Dermis microvascular lymphatic vessel endothelial cell (primary cell): ENCODE results near the gene KSR1. TPM values are rescaled to one million over a fixed set of nuclear protein-coding genes. Genes with fewer than 3 reads are reported as not detected.

ENCODE experiments used
- DNase-seq, 2 donors: peaks; one replicate each; pipeline versions ENCODE4 v3.0.0 to v3.0.0-alpha.2; 2010; ENCODE audit warnings: low read depth in 2 of 2
- total RNA-seq: library from RNA; depleted of rRNA; stranded (reverse); fragments of >200 nt; gene quantifications from 2 replicates; pipeline ENCODE4 v1.2.1, GENCODE V29; 2014

KSR1 gene
- total RNA-seq, 1 donor from 2014 or later, result 6.2 TPM

GRCh38 chr17:27533874-27534815 lies 77.9 kb downstream of the KSR1 start:
- DNase-seq, result peak in 1 of 2 donors; percentile 30

- no peak for DNase-seq
Observed at GRCh38 chr17:27535178-27535928, 79.1 kb downstream of the KSR1 start.

- DNase-seq, result peak in 1 of 2 donors; percentile 27
Observed at GRCh38 chr17:27535975-27536374, 79.7 kb downstream of the KSR1 start.

GRCh38 chr17:27536781-27537180 lies 80.5 kb downstream of the KSR1 start:
- DNase-seq, result no peak

GRCh38 chr17:27538156-27538955 lies 82.1 kb downstream of the KSR1 start:
- no peak for DNase-seq

GRCh38 chr17:27539152-27539551 lies 82.9 kb downstream of the KSR1 start:
- DNase-seq, result no peak

- no peak for DNase-seq
Observed at GRCh38 chr17:27539794-27540317, 83.6 kb downstream of the KSR1 start.

GRCh38 chr17:27540318-27541101 lies 84.3 kb downstream of the KSR1 start:
- no peak for DNase-seq

GRCh38 chr17:27541301-27542023 lies 85.2 kb downstream of the KSR1 start:
- no peak for DNase-seq

- DNase-seq, result no peak
Observed at GRCh38 chr17:27542841-27543463, 86.7 kb downstream of the KSR1 start.

- DNase-seq, result no peak
Observed at GRCh38 chr17:27543464-27543856, 87.2 kb downstream of the KSR1 start.

GRCh38 chr17:27543958-27544349 lies 87.7 kb downstream of the KSR1 start:
- no peak for DNase-seq

- DNase-seq, result no peak
Observed at GRCh38 chr17:27544350-27545131, 88.3 kb downstream of the KSR1 start.

GRCh38 chr17:27545562-27546229 lies 89.4 kb downstream of the KSR1 start:
- DNase-seq, result no peak

- DNase-seq, result no peak
Observed at GRCh38 chr17:27546624-27547300, 90.5 kb downstream of the KSR1 start.

- DNase-seq, result no peak
Observed at GRCh38 chr17:27547301-27547683, 91.0 kb downstream of the KSR1 start.

GRCh38 chr17:27548369-27548768 lies 92.1 kb downstream of the KSR1 start:
- no peak for DNase-seq
